OCI-LY1 (cell line): ENCODE results near the gene AEN.
"Not testable (repeated sequence)": the region's sequence is repeated elsewhere in the genome, so short reads cannot be mapped to it uniquely, and the experiment has no call there.

ENCODE experiments used
- H2AFZ ChIP-seq: fragments of 200-600 bp; sonication (generic), shearing (Covaris generic); 2 replicates; pipeline ENCODE4 v1.6.0; 2014; ENCODE audit warnings: antibody characterized with exemption, mild to moderate bottlenecking, low read length
- H3F3A ChIP-seq: fragments of 200-600 bp; sonication (generic), shearing (Covaris generic); 2 replicates; pipeline ENCODE4 v1.6.0; 2014; ENCODE audit warnings: mild to moderate bottlenecking, antibody characterized with exemption, low read length, moderate library complexity; ENCODE audit not compliant: insufficient read depth
- H3K27ac ChIP-seq: fragments of 200-600 bp; sonication (generic); 2 replicates; pipeline ENCODE4 v1.5.1; 2014; ENCODE audit warnings: low read length, mixed run types, mild to moderate bottlenecking, low read depth; ENCODE audit not compliant: poor library complexity, severe bottlenecking
- H3K27me3 ChIP-seq: fragments of 200-600 bp; sonication (generic); 2 replicates; pipeline ENCODE4 v1.6.0; 2014; ENCODE audit warnings: antibody characterized with exemption, mild to moderate bottlenecking, low read length, moderate library complexity; ENCODE audit not compliant: insufficient read depth
- H3K36me3 ChIP-seq: fragments of 200-600 bp; sonication (generic); 2 replicates; pipeline ENCODE4 v1.6.1; 2014; ENCODE audit warnings: mild to moderate bottlenecking, antibody characterized with exemption, low read length, moderate library complexity, mixed read lengths; ENCODE audit not compliant: insufficient read depth
- H3K4me1 ChIP-seq: fragments of 200-600 bp; sonication (generic); 2 replicates; pipeline ENCODE4 v1.5.1; 2014; ENCODE audit warnings: mild to moderate bottlenecking, low read length, moderate library complexity; ENCODE audit not compliant: insufficient read depth, severe bottlenecking
- H3K4me2 ChIP-seq: fragments of 200-600 bp; sonication (generic), shearing (Covaris generic); 2 replicates; pipeline ENCODE4 v1.6.1; 2014; ENCODE audit warnings: low read length
- H3K4me3 ChIP-seq: fragments of 200-600 bp; sonication (generic); 2 replicates; pipeline ENCODE4 v1.5.1; 2014; ENCODE audit warnings: low read length, low read depth, mild to moderate bottlenecking, mixed read lengths; ENCODE audit not compliant: poor library complexity, severe bottlenecking
- H3K79me2 ChIP-seq: fragments of 200-600 bp; shearing (Covaris generic); 2 replicates; pipeline ENCODE4 v1.6.1; 2016; ENCODE audit warnings: mixed run types, low read length, mixed read lengths; ENCODE audit not compliant: insufficient read depth
- H3K9ac ChIP-seq: fragments of 200-600 bp; sonication (generic), shearing (Covaris generic); 2 replicates; pipeline ENCODE4 v1.6.1; 2014; ENCODE audit warnings: mild to moderate bottlenecking, low read length, mixed read lengths
- H3K9me2 ChIP-seq: fragments of 200-600 bp; sonication (generic), shearing (Covaris generic); 2 replicates; pipeline ENCODE4 v1.6.1; 2014; ENCODE audit warnings: low read depth, mild to moderate bottlenecking, low read length, mixed read lengths
- H3K9me3 ChIP-seq: fragments of 200-600 bp; shearing (Covaris generic); 2 replicates; pipeline ENCODE4 v1.6.1; 2014; ENCODE audit warnings: low read length, mixed read lengths
- H4K20me1 ChIP-seq: fragments of 200-600 bp; sonication (generic), shearing (Covaris generic); 2 replicates; pipeline ENCODE4 v1.6.0; 2016; ENCODE audit warnings: mild to moderate bottlenecking, low read length; ENCODE audit not compliant: insufficient read depth
- CTCF ChIP-seq: fragments of 200-600 bp; sonication (generic), shearing (Covaris generic); IDR thresholded peaks from 2 replicates; pipeline ENCODE4 v1.5.1; 2017; ENCODE audit warnings: mild to moderate bottlenecking, antibody characterized with exemption, low read length, moderate library complexity, mixed read lengths
- EZH2 ChIP-seq: fragments of 200-600 bp; sonication (generic), shearing (Covaris generic); IDR thresholded peaks from 2 replicates; pipeline ENCODE4 v1.8.0; 2017; ENCODE audit warnings: borderline replicate concordance, mixed run types, mild to moderate bottlenecking, antibody characterized with exemption, low read length, moderate library complexity, mixed read lengths

The AEN gene

DNA sequence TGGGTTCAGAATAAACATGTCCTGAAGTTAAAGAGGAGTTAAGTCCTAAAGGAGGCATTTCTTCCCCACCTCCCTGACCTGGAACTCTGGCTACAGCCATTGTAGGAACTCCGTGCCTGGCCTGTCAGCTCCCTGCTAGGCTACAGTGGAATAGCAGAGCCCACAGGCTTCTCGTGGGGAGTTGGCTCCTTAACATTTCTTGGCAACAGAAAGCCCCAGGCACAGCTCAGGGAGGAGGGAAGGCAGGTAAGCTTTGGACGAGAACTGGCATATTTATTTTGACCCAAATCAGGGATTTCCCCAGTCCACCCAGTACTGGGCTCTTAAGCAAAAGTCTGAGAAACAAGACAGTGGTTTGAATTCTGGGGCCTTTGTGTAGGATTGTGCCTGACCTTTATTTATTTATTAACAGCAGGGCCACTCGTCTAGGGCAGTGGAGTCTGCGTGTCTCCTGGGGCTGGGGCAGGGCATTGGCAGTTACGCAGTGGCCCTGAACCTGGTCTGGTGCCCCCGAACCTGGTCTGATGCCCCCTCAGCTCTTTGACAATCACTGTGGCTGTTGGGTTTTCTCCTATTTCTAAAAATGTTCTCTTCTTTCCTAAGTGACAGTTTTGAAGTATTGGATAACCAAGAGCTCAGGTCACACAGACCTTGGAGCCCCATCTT, 9.8 kb downstream of the AEN start:
- Histone ChIP-seq H3K4me1 (peaks cover 36% of the 10 kb centered on the region), H3K79me2 (no peaks in the 10 kb centered on the region), H3K9me2 (no peaks in the 10 kb centered on the region), H4K20me1 (no peaks in the 10 kb centered on the region), H3F3A (no peaks in the 10 kb centered on the region), H2AFZ (no peak overlapping the region), H3K9me3 (no peaks in the 10 kb centered on the region), H3K36me3 (peaks cover 80% of the 10 kb centered on the region), H3K4me3 (no peak overlapping the region), H3K27ac (no peak overlapping the region), H3K27me3 (no peaks in the 10 kb centered on the region), H3K9ac (no peak overlapping the region), H3K4me2 (no peak overlapping the region)
- TF ChIP-seq EZH2 = no peak
- TF ChIP-seq CTCF = no peak

DNA sequence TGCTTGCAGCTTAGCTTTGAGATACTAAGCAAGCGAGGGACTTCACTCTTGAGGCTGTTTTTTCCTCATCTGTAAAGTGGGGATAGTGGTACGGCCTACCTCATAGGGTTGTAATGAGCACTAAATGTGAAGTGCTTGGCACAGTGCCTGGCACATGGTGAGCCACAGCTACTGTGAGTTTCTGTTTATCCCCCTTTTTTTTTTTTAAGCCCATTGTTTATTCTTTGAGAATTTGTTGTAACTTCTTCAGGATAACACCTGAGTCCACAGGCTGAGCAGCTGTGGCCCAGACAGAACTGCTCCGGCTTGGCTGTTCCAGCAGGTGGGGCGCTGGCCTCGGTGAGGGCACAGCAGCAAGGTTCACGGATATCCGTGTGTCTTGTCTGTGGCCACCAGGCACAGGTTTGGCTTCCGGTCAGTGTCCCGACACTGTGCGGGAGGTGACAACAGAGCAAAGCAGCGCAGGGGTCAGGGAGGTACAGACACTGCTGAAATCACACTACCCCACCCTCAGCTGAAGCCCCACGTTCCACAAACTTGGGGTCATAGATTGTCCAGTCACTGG, 10.4 kb downstream of the AEN start:
- TF ChIP-seq EZH2 (no peak), CTCF (no peak)
- peaks cover 37% of the 10 kb centered on the region for H3K4me1 ChIP-seq
- no peak overlapping the region for H2AFZ ChIP-seq
- H3K27me3 ChIP-seq = no peaks in the 10 kb centered on the region
- no peaks in the 10 kb centered on the region for H3K9me3 ChIP-seq
- H4K20me1 ChIP-seq = no peaks in the 10 kb centered on the region
- H3K9ac ChIP-seq = no peak overlapping the region
- H3K9me2 ChIP-seq = no peaks in the 10 kb centered on the region
- H3K79me2 ChIP-seq = no peaks in the 10 kb centered on the region
- H3K4me3 ChIP-seq = no peak overlapping the region
- H3K36me3 ChIP-seq = peaks cover 75% of the 10 kb centered on the region
- H3K4me2 ChIP-seq = no peak overlapping the region
- H3F3A ChIP-seq = no peaks in the 10 kb centered on the region
- H3K27ac ChIP-seq = no peak overlapping the region

DNA sequence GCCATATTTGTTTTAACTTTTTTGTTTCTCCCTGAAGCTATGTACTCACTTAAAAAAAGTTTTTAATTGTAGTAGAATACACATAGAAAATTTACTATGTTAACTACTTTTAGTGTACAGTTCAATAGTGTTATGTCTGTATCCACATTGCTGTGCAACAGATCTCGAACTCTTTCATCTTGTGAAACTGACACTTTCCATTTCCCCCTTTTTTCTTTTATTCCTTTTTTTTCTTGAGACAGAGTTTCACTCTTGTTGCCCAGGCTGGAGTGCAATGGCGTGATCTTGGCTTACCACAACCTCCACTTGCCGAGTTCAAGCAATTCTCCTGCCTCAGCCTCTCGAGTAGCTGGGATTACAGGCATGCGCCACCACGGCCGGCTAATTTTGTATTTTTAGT, 11.7 kb downstream of the AEN start:
- H3K27ac ChIP-seq, H3K27me3 ChIP-seq, H4K20me1 ChIP-seq, H2AFZ ChIP-seq, H3F3A ChIP-seq, H3K4me2 ChIP-seq, H3K9me3 ChIP-seq, H3K79me2 ChIP-seq, H3K4me3 ChIP-seq, H3K9me2 ChIP-seq, H3K9ac ChIP-seq: not testable (repeated sequence)
- Histone ChIP-seq H3K36me3 (peaks cover 62% of the 10 kb centered on the region), H3K4me1 (peaks cover 37% of the 10 kb centered on the region)

GRCh38 chr15:88634449-88634848, 13.3 kb downstream of the AEN start:
- Histone ChIP-seq H3K9ac (no peak overlapping the region), H3K9me2 (no peaks in the 10 kb centered on the region), H3K36me3 (peaks cover 46% of the 10 kb centered on the region), H3F3A (no peaks in the 10 kb centered on the region), H3K27ac (peak overlapping the region; percentile 96), H3K79me2 (no peaks in the 10 kb centered on the region), H3K27me3 (no peaks in the 10 kb centered on the region), H4K20me1 (no peaks in the 10 kb centered on the region), H3K4me1 (peaks cover 54% of the 10 kb centered on the region), H2AFZ (no peak overlapping the region), H3K4me3 (no peak overlapping the region), H3K4me2 (no peak overlapping the region), H3K9me3 (no peaks in the 10 kb centered on the region)
- TF ChIP-seq EZH2 (no peak), CTCF (no peak)
